ENCODE results near the gene KMT2B. TPM values are rescaled to one million over a fixed set of nuclear protein-coding genes. Genes with fewer than 3 reads are reported as not detected.

The KMT2B gene
- total RNA-seq, 2 donors from 2014 or later: 54.6 to 200 TPM

DNA sequence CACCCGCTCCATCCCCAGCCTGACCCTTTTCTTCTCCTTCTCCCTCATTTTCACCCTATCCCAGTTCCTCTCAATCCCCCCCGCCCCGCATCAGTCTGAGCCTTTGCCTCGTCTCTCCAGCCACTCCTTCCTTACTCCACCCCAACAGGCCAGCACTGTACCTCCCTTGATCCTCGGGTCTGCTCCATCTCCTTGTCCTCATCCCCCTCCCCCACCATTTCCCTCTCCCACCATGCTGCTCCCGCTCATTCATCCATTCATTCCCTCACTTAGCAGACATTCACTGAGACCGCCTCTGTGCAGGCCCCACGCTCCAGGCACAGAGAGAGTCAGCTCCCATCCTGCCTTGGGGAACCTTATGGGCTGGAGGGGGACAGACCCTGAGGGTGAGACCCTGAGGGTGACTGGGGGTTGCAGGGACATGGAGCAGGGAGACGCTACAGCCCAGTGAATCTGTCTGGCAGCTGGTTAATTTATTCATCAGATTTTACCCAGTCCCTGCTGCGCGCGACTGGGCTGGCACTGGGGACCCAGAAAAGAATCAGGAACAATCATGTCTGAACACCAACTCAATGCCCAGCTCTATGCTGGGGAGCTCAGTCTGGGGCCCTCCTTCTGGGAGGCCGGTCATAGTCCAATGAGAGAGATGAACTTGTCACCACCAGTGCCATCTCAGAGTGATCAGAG lies 58.4 kb downstream of the KMT2B start:
- ATAC-seq: no peak
- peak overlapping the region; percentile 6 to 47 for H3K27ac Mint-ChIP-seq
- no peaks in the 10 kb centered on the region for H3K36me3 Mint-ChIP-seq

DNA sequence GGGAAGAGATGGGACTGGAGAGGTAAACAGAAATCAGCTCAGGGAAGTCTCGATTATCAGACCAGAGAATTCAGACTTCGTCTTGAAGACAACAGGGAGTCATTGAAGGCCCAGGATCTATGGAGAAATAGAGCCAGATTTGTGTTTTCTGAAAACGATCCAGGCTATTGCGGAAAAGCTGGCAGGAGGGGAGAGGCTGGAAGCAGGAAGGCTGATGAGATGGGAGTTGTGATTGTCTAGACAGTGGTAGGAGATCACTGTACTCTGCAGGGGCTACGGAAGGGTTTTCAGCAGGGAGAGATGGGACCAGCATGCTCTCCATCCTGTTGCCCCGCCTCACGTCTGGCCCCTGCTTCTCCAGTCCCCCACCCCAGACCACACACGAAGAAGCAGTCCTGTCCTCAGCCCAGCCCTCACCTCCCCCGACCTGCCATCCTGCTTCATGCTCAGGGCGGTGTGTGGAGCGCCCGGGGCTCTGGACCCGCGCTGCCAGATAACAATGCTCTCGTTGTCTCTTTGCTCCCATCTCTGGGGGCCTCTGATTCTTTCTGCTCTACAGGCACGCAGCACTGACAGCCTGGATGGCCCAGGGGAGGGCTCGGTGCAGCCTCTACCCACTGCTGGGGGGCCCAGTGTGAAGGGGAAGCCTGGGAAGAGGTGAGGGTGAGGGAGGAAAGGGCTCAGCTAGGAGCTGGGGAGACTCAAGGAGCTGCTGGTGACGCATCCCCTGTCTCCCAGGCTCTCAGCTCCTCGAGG lies 59.5 kb downstream of the KMT2B start:
- no peaks in the 10 kb centered on the region for H3K36me3 Mint-ChIP-seq
- H3K27ac Mint-ChIP-seq: peak overlapping the region in 1 of 2 donors; percentile 6
- peak in 1 of 2 donors; percentile 43 for DNase-seq (ENCODE audit: low spot score in 2 of 2)
- no peaks in the 10 kb centered on the region for H3K9me3 Mint-ChIP-seq
- no peak for ATAC-seq

More for the DNA sequence above, 58.4 kb downstream of the KMT2B start:
- H3K9me3 Mint-ChIP-seq: no peaks in the 10 kb centered on the region
- peak in 1 of 2 donors; percentile 53 for DNase-seq (ENCODE audit: low spot score in 2 of 2)

DNA sequence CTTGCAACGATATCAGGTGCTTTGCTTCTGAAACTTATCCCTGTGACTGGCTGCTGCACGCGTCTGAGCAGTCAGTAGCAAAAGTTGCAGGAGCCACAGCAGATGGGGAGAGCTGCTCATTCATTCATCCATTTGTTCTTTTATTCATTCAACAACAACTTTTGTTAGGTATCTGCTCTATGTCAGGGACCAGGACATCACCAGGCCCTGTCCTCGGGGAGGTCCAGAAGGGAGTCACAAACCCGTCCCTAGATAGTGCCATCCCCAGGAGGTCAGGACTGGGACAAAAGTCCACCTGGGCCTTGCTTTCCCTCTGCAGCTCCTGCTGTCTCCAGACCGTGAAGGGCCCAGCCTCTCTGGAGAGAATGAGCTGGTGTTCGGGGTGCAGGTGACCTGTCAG lies 60.2 kb downstream of the KMT2B start:
- no peak overlapping the region for H3K27ac Mint-ChIP-seq
- no peak for ATAC-seq
- no peaks in the 10 kb centered on the region for H3K36me3 Mint-ChIP-seq
- no peaks in the 10 kb centered on the region for H3K9me3 Mint-ChIP-seq
- no peak for DNase-seq (ENCODE audit: low spot score in 2 of 2)

DNA sequence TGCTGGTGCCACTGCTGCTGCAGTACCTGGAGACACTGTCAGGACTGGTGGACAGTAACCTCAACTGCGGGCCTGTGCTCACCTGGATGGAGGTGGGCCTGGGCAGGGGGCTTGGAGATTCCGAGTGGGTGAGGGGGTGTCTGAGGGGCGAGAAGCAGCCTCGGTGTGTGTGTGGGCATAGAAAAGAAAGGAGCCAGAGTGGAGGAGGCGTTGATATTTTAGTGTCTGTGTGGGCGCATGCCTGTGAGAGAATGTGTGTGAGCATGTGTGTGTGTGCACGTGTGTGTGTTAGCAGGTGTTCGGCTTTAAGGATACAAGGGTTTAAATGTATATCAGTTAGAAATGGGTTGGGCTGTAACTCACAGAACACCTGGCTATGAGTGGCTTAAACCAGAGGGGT lies 61.2 kb downstream of the KMT2B start:
- no peaks in the 10 kb centered on the region for H3K36me3 Mint-ChIP-seq
- no peak for DNase-seq (ENCODE audit: low spot score in 2 of 2)

DNA sequence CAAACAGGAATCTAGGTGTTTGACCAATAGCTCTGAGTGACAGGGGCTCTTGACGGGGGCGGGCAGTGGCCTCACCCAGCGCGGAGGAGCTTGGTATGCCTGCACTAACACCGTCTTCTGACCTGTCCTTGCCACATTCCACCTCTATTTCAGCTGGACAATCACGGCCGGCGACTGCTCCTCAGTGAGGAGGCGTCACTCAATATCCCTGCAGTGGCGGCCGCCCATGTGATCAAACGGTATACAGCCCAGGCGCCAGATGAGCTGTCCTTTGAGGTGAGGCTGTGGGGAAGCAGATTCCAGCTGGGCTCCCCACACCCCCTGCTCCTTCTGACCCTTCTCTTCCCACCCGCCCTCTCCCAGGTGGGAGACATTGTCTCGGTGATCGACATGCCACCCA lies 62.3 kb downstream of the KMT2B start:
- ATAC-seq (no peak), DNase-seq (ENCODE audit: low spot score in 2 of 2) (no peak)
- no peaks in the 10 kb centered on the region for H3K9me3 Mint-ChIP-seq
- H3K27ac Mint-ChIP-seq: no peak overlapping the region
- H3K36me3 Mint-ChIP-seq: no peaks in the 10 kb centered on the region

More for the DNA sequence above, 61.2 kb downstream of the KMT2B start:
- no peak for ATAC-seq
- Mint-ChIP-seq H3K27ac (no peak overlapping the region), H3K9me3 (no peaks in the 10 kb centered on the region)

DNA sequence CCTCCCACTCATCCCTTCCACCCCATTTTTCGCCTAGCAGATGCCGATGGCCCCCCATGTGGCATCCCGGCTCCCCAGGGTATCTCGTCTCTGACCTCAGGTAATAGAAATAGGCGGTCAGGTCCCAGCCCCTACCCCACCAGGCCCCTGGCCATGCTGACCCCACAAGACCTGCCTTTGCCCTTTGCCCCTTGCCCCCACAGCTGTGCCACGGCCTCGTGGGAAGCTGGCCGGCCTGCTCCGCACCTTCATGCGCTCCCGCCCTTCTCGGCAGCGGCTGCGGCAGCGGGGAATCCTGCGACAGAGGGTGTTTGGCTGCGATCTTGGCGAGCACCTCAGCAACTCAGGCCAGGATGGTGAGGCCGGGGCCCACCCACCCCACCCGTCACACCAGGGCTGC lies 62.9 kb downstream of the KMT2B start:
- DNase-seq (ENCODE audit: low spot score in 2 of 2) (no peak), ATAC-seq (no peak)
- Mint-ChIP-seq H3K9me3 (no peaks in the 10 kb centered on the region), H3K27ac (no peak overlapping the region), H3K36me3 (no peaks in the 10 kb centered on the region)

DNA sequence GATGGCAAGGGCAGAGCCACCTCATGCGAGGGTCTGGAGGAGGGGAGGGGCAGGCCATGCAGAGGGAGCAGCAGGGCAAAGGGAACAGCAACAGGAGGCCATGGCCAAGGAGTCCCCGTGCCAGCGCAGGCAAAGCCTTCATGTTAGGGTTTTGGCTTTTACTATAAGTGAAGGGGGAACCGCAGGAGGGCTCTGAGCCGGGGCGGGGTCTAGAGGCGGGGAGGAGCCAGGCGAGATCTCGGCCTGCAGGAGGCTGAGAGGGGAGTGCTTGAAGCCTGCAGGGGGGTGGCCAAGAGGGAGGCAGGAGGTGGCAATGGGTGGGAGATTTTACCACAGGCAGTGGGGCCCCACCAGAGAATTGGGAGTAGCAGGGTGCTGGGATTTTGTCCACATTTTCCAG lies 63.8 kb downstream of the KMT2B start:
- Mint-ChIP-seq H3K9me3 (no peaks in the 10 kb centered on the region), H3K27ac (no peak overlapping the region), H3K36me3 (no peaks in the 10 kb centered on the region)
- ATAC-seq (no peak), DNase-seq (ENCODE audit: low spot score in 2 of 2) (no peak)

DNA sequence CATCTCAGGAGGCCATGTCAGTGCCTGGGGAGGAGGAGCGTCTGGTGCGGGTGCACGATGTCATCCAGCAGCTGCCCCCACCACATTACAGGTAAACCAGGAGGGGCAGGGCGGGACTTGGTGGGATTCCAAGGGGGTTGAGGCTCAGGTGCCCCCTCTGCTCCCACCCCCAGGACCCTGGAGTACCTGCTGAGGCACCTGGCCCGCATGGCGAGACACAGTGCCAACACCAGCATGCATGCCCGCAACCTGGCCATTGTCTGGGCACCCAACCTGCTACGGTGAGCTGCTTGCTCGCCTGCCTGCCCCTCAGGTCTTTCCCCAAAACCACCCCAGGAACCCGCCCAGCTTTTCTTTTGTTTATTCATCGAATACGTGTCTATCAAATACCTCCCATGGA lies 64.8 kb downstream of the KMT2B start:
- ATAC-seq (no peak), DNase-seq (ENCODE audit: low spot score in 2 of 2) (no peak)
- H3K27ac Mint-ChIP-seq: no peak overlapping the region
- H3K36me3 Mint-ChIP-seq: no peaks in the 10 kb centered on the region
- H3K9me3 Mint-ChIP-seq: no peaks in the 10 kb centered on the region

DNA sequence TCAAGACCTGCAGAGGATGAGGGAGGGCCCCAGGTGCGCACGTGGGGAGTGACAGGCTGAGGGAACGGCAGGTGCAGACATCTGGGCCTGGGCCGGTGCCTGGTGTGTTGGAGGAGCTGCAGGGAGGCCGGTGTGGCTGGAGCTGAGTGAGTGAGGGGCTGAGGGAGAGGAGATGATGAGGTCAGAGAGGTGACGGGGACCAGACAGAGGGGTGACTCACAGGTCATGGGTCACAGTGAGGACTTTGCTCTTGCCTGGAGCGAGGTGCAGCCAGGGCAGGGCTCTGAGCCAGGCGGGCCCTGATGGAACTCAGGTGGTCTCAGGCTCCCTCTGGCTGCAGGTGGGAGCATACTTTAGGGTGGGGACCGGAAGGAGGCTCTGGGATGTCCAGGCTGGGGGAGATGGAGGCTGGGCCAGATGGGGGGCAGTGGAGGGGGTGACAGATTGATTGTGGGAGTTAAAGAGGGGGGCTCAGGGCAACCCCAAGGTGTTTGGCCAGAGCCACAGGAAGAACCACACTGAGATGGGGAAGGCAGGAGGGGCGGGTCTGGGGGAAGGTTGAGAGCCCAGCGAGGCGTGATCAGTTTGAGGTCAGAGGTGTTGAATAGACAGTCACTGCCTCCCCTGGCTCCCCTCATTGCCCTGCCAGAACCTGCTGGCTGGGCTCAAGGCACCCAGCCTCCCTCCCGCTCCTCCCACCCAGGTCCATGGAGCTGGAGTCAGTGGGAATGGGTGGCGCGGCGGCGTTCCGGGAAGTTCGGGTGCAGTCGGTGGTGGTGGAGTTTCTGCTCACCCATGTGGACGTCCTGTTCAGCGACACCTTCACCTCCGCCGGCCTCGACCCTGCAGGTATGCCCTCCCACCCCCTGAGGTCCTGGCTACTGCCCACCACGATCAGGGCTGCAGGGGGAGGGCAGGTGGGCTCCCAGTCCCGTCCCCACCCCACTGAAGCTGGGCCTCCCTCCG lies 65.9 kb downstream of the KMT2B start:
- Mint-ChIP-seq H3K36me3 (no peaks in the 10 kb centered on the region), H3K9me3 (no peaks in the 10 kb centered on the region), H3K27ac (peak overlapping the region in 1 of 2 donors; percentile 5)
- ATAC-seq (peak in 1 of 2 donors; percentile 25), DNase-seq (ENCODE audit: low spot score in 2 of 2) (no peak)

DNA sequence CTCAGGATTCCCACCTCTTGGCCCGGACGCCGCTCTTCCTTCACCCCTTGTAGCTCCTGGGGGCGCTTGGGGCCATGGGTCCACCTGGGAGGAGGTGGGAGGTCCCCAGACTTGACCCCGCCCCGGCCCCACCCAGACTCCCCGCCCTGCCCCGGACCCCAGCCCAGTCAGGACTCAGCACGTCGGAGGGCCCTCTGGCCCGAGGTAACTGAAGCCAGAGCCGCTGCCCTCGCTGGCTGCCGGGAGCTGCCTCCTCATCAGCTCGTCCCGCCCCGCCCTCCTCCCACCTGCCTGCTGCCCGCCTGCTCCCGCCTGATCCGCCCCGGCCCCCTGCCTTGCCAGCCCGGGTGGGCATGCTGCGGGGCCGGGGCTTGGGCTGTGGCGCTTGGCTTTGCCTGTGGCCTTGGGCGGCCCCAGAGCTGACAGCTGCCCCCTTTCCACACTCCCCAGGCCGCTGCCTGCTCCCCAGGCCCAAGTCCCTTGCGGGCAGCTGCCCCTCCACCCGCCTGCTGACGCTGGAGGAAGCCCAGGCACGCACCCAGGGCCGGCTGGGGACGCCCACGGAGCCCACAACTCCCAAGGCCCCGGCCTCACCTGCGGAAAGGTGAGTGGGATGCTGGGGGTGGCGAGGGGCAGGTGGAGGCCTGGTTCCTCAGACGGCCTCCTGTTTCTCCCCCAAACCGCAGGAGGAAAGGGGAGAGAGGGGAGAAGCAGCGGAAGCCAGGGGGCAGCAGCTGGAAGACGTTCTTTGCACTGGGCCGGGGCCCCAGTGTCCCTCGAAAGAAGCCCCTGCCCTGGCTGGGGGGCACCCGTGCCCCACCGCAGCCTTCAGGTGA lies 66.9 kb downstream of the KMT2B start:
- H3K27ac Mint-ChIP-seq: no peak overlapping the region
- no peak for ATAC-seq
- no peaks in the 10 kb centered on the region for H3K36me3 Mint-ChIP-seq
- H3K9me3 Mint-ChIP-seq: no peaks in the 10 kb centered on the region
- no peak for DNase-seq (ENCODE audit: low spot score in 2 of 2)

DNA sequence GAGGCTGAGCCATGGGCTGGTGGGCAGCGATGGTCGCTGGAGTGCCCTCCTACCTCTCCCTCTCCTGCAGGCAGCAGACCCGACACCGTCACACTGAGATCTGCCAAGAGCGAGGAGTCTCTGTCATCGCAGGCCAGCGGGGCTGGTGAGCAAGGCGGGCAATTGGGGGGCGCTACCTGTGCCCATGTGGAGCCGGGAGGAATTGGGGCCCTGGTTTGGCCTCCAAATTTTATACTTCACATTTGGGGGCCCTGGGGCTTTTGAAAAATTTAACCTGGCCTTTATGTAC lies 67.5 kb downstream of the KMT2B start:
- H3K9me3 Mint-ChIP-seq: no peaks in the 10 kb centered on the region

DNA sequence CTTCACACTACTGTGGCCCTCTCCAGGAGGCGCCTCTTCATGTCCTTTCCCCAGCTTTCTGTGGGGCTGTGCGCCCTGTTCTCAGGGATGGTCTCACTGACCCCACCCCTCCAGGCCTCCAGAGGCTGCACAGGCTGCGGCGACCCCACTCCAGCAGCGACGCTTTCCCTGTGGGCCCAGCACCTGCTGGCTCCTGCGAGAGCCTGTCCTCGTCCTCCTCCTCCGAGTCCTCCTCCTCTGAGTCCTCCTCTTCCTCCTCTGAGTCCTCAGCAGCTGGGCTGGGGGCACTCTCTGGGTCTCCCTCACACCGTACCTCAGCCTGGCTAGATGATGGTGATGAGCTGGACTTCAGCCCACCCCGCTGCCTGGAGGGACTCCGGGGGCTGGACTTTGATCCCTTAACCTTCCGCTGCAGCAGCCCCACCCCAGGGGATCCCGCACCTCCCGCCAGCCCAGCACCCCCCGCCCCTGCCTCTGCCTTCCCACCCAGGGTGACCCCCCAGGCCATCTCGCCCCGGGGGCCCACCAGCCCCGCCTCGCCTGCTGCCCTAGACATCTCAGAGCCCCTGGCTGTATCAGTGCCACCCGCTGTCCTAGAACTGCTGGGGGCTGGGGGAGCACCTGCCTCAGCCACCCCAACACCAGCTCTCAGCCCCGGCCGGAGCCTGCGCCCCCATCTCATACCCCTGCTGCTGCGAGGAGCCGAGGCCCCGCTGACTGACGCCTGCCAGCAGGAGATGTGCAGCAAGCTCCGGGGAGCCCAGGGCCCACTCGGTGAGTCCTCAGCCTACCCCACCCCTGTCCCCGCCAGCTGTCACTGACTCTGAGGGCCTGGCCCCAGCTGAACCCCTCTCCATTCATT lies 68.7 kb downstream of the KMT2B start:
- no peak for ATAC-seq
- no peaks in the 10 kb centered on the region for H3K9me3 Mint-ChIP-seq
- no peak for DNase-seq (ENCODE audit: low spot score in 2 of 2)
- no peaks in the 10 kb centered on the region for H3K36me3 Mint-ChIP-seq
- no peak overlapping the region for H3K27ac Mint-ChIP-seq

More for the DNA sequence above, 67.5 kb downstream of the KMT2B start:
- Mint-ChIP-seq H3K27ac (no peak overlapping the region), H3K36me3 (no peaks in the 10 kb centered on the region)
- DNase-seq (ENCODE audit: low spot score in 2 of 2): no peak
- no peak for ATAC-seq

DNA sequence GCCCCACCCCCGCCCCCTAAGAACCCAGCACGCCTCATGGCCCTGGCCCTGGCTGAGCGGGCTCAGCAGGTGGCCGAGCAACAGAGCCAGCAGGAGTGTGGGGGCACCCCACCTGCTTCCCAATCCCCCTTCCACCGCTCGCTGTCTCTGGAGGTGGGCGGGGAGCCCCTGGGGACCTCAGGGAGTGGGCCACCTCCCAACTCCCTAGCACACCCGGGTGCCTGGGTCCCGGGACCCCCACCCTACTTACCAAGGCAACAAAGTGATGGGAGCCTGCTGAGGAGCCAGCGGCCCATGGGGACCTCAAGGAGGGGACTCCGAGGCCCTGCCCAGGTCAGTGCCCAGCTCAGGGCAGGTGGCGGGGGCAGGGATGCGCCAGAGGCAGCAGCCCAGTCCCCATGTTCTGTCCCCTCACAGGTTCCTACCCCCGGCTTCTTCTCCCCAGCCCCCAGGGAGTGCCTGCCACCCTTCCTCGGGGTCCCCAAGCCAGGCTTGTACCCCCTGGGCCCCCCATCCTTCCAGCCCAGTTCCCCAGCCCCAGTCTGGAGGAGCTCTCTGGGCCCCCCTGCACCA lies 69.5 kb downstream of the KMT2B start:
- Mint-ChIP-seq H3K36me3 (no peaks in the 10 kb centered on the region), H3K9me3 (no peaks in the 10 kb centered on the region), H3K27ac (no peak overlapping the region)
- no peak for ATAC-seq
- no peak for DNase-seq (ENCODE audit: low spot score in 2 of 2)

Measured in activated naive CD4-positive, alpha-beta T cell treated with anti-CD3 and anti-CD28 coated beads, Interleukin-2, amount 50 U/mL, for 72 hours (primary cell).